PC-3 (cell line): Measurements from ENCODE around the gene TCOF1. TPM values are rescaled to one million over a fixed set of nuclear protein-coding genes. Genes with fewer than 3 reads are reported as not detected.

ENCODE experiments used
- ATAC-seq: fragments of 200-7000 bp; cut with Tn5 transposase; 2 replicates; pipeline ENCODE4 v1.9.1; 2020; ENCODE audit warnings: mild to moderate bottlenecking, moderate library complexity
- BruUV-seq: library from RNA; stranded (reverse); fragments of 400-500 nt; replicated peaks from 2 replicates; lab custom pipeline; 2021; lab: Mats Ljungman, UMichigan
- CTCF ChIA-PET: fragments of 300-600 bp; sonication (Branson Sonifier 250); formaldehyde crosslinking; loops from one replicate; lab custom pipeline; 2022; ENCODE audit warnings: antibody characterized with exemption; lab: Charles Lee
- POLR2A ChIA-PET: fragments of 300-600 bp; sonication (Branson Sonifier 250); formaldehyde crosslinking; loops from one replicate; lab custom pipeline; 2022; ENCODE audit warnings: antibody characterized with exemption; ENCODE audit not compliant: unreplicated experiment; lab: Charles Lee
- DNase-seq: peaks from one replicate; pipeline ENCODE4 v3.0.0-alpha.2; 2015
- H2AFZ ChIP-seq: fragments of 300-600 bp; sonication (generic); 2 replicates; pipeline ENCODE4 v1.6.0; 2016; ENCODE audit warnings: antibody characterized with exemption, low read length
- H3F3A ChIP-seq: fragments of 300-600 bp; sonication (generic); one replicate; pipeline ENCODE4 v1.6.0; 2017; ENCODE audit warnings: antibody characterized with exemption, low read length, control low read depth, mild to moderate bottlenecking; ENCODE audit not compliant: unreplicated experiment
- H3K27ac ChIP-seq: fragments of 300-600 bp; sonication (generic); 2 replicates; pipeline ENCODE4 v1.5.1; 2016; ENCODE audit warnings: mild to moderate bottlenecking, low read length
- H3K27me3 ChIP-seq: fragments of 300-600 bp; sonication (generic); 2 replicates; pipeline ENCODE4 v1.6.1; 2016; ENCODE audit warnings: low read length, mixed read lengths
- H3K36me3 ChIP-seq: fragments of 300-600 bp; sonication (generic); 2 replicates; pipeline ENCODE4 v1.6.1; 2016; ENCODE audit warnings: low read depth, mixed run types, low read length, mixed read lengths
- H3K4me1 ChIP-seq: fragments of 300-600 bp; sonication (generic); 2 replicates; pipeline ENCODE4 v1.5.1; 2016; ENCODE audit warnings: low read length; ENCODE audit not compliant: insufficient read depth
- H3K4me2 ChIP-seq: fragments of 300-600 bp; sonication (generic); 2 replicates; pipeline ENCODE4 v1.6.0; 2016; ENCODE audit warnings: low read length
- H3K4me3 ChIP-seq: fragments of 300-600 bp; sonication (generic); 2 replicates; pipeline ENCODE4 v1.5.1; 2016; ENCODE audit warnings: mild to moderate bottlenecking, low read length, mixed read lengths
- H3K79me2 ChIP-seq: fragments of 300-600 bp; sonication (generic); 2 replicates; pipeline ENCODE4 v1.6.1; 2017; ENCODE audit warnings: low read length, mixed read lengths
- H3K9ac ChIP-seq: fragments of 300-600 bp; sonication (generic); 2 replicates; pipeline ENCODE4 v1.6.0; 2016; ENCODE audit warnings: mild to moderate bottlenecking, low read length
- H3K9me2 ChIP-seq: fragments of 300-600 bp; sonication (generic); replicated peaks from 2 replicates; pipeline ENCODE4 v1.6.1; 2016; ENCODE audit warnings: mixed run types, low read length, mixed read lengths
- H3K9me3 ChIP-seq: fragments of 300-600 bp; sonication (generic); 2 replicates; pipeline ENCODE4 v1.6.1; 2016; ENCODE audit warnings: low read length, mixed read lengths
- H4K20me1 ChIP-seq: fragments of 300-600 bp; sonication (generic); 2 replicates; pipeline ENCODE4 v1.6.1; 2016; ENCODE audit warnings: low read length, mixed read lengths
- CTCF ChIP-seq: fragments of 300-600 bp; sonication (generic); conservative IDR thresholded peaks from 2 replicates; pipeline ENCODE4 v1.5.1; 2017; ENCODE audit warnings: antibody characterized with exemption, low read depth, mild to moderate bottlenecking, low read length
- EZH2 ChIP-seq: fragments of 300-600 bp; sonication (generic); IDR thresholded peaks from one replicate; pipeline ENCODE4 v1.6.1; 2017; ENCODE audit warnings: antibody characterized with exemption, mild to moderate bottlenecking, low read length; ENCODE audit not compliant: unreplicated experiment
- EZH2phosphoT487 ChIP-seq: fragments of 300-600 bp; sonication (generic); IDR thresholded peaks from 2 replicates; pipeline ENCODE4 v1.6.1; 2018; ENCODE audit warnings: mild to moderate bottlenecking, antibody characterized with exemption, low read length, borderline replicate concordance
- intact Hi-C: fragments of 100-400 bp; cut with micrococcal nuclease; formaldehyde crosslinking; loops from 2 replicates; pipeline ENCODE4 v1.9.0; 2023
- total RNA-seq: library from RNA; depleted of rRNA; stranded (reverse); fragments of >200 nt; gene quantifications from 2 replicates; pipeline ENCODE4 v1.2.3, GENCODE V29; 2014

The TCOF1 gene
- total RNA-seq, 1 experiment from 2014 or later: 113 TPM

GRCh38 chr5:150442699-150443080 lies 85.2 kb downstream of the TCOF1 start:
- no peak overlapping the region for H2AFZ ChIP-seq
- H3K27ac ChIP-seq: no peak overlapping the region
- no peaks in the 10 kb centered on the region for H3K27me3 ChIP-seq
- peaks cover 16% of the 10 kb centered on the region for H3K79me2 ChIP-seq
- peaks cover 49% of the 10 kb centered on the region for H4K20me1 ChIP-seq
- peaks cover 20% of the 10 kb centered on the region for H3F3A ChIP-seq
- ChIA-PET CTCF (no interaction called here), POLR2A (interaction anchor here (0.6 kb wide), 1 partner anchor 336 kb away, joined by 3 read pairs; the partner anchor contains the start of gene SMIM3)
- H3K9ac ChIP-seq: no peak overlapping the region
- no peaks in the 10 kb centered on the region for H3K9me2 ChIP-seq
- no TSS peak for BruUV-seq
- no peak overlapping the region for H3K4me3 ChIP-seq
- peaks cover 4% of the 10 kb centered on the region for H3K4me1 ChIP-seq
- no peak overlapping the region for H3K4me2 ChIP-seq
- ATAC-seq (no peak; the same call in 1 of the 2 replicates), DNase-seq (no peak)
- TF ChIP-seq EZH2phosphoT487 (no peak), EZH2 (no peak), CTCF (no peak)
- peaks cover 44% of the 10 kb centered on the region for H3K36me3 ChIP-seq
- H3K9me3 ChIP-seq: no peaks in the 10 kb centered on the region
- intact Hi-C loops: no loop called here

- H3K27ac ChIP-seq: no peak overlapping the region
- CTCF ChIA-PET: no interaction called here
- peaks cover 20% of the 10 kb centered on the region for H3F3A ChIP-seq
- H3K4me1 ChIP-seq: peaks cover 11% of the 10 kb centered on the region
- DNase-seq (no peak), ATAC-seq (no peak)
- H4K20me1 ChIP-seq: peaks cover 57% of the 10 kb centered on the region
- no peaks in the 10 kb centered on the region for H3K27me3 ChIP-seq
- TF ChIP-seq CTCF (no peak), EZH2 (no peak)
- H3K9ac ChIP-seq: no peak overlapping the region
- no TSS peak for BruUV-seq
- no peaks in the 10 kb centered on the region for H3K9me3 ChIP-seq
- H3K9me2 ChIP-seq: no peaks in the 10 kb centered on the region
- POLR2A ChIA-PET: interaction anchor here (0.6 kb wide), 1 partner anchor 335 kb away, joined by 3 read pairs; the partner anchor contains the start of gene SMIM3
- H2AFZ ChIP-seq: no peak overlapping the region
- intact Hi-C loops: no loop called here
- no peak overlapping the region for H3K4me2 ChIP-seq
- H3K79me2 ChIP-seq: peaks cover 24% of the 10 kb centered on the region
- no peak overlapping the region for H3K4me3 ChIP-seq
- H3K36me3 ChIP-seq: peaks cover 51% of the 10 kb centered on the region
Measured at GRCh38 chr5:150443242-150444075, 86.0 kb downstream of the TCOF1 start.

GRCh38 chr5:150444770-150445169 lies 87.3 kb downstream of the TCOF1 start:
- Histone ChIP-seq H3K4me2 (no peak overlapping the region), H3K36me3 (peaks cover 59% of the 10 kb centered on the region), H4K20me1 (peaks cover 62% of the 10 kb centered on the region), H3K9me3 (no peaks in the 10 kb centered on the region), H3F3A (peaks cover 20% of the 10 kb centered on the region), H3K9ac (no peak overlapping the region), H3K27ac (no peak overlapping the region), H3K4me3 (no peak overlapping the region), H3K4me1 (peaks cover 11% of the 10 kb centered on the region), H3K9me2 (no peaks in the 10 kb centered on the region), H3K79me2 (peaks cover 37% of the 10 kb centered on the region), H3K27me3 (no peaks in the 10 kb centered on the region), H2AFZ (no peak overlapping the region)
- DNase-seq (no peak), ATAC-seq (no peak)
- TF ChIP-seq EZH2: no peak
- no peak for TF ChIP-seq EZH2phosphoT487
- no peak for TF ChIP-seq CTCF
- POLR2A ChIA-PET: no interaction called here
- intact Hi-C loops: no loop called here
- CTCF ChIA-PET: no interaction called here
- BruUV-seq: no TSS peak
